Chondrocyte (in vitro differentiated cells): ENCODE results near the gene CLPTM1L. TPM values are rescaled to one million over a fixed set of nuclear protein-coding genes. Genes with fewer than 3 reads are reported as not detected.

Experiments used
- DNase-seq: peaks from one replicate; pipeline ENCODE4 v3.0.0; 2021; ENCODE audit warnings: mixed read lengths, low spot score
- H3K27ac Mint-ChIP-seq: one replicate; pipeline ENCODE4 v1.8.0; 2021; ENCODE audit warnings: mild to moderate bottlenecking, moderate library complexity, mixed read lengths; ENCODE audit not compliant: unreplicated experiment
- H3K27me3 Mint-ChIP-seq: 2 replicates; pipeline ENCODE4 v1.8.0; 2021; ENCODE audit warnings: low read depth, mixed read lengths
- H3K36me3 Mint-ChIP-seq: 2 replicates; pipeline ENCODE4 v1.8.0; 2021; ENCODE audit warnings: low read depth, mixed read lengths
- H3K4me1 Mint-ChIP-seq: 2 replicates; pipeline ENCODE4 v1.8.0; 2021; ENCODE audit warnings: low read depth, mild to moderate bottlenecking, mixed read lengths
- H3K4me3 Mint-ChIP-seq: one replicate; pipeline ENCODE4 v1.8.0; 2021; ENCODE audit warnings: mild to moderate bottlenecking, moderate library complexity, mixed read lengths; ENCODE audit not compliant: unreplicated experiment
- H3K9me3 Mint-ChIP-seq: 2 replicates; pipeline ENCODE4 v1.8.0; 2021; ENCODE audit warnings: low read depth, mixed read lengths
- CTCF ChIP-seq: fragments of 200-600 bp; sonication (generic); IDR thresholded peaks from 2 replicates; pipeline ENCODE4 v1.5.0; 2021; ENCODE audit warnings: antibody characterized with exemption, mild to moderate bottlenecking, moderate library complexity
- total RNA-seq: library from RNA; stranded (reverse); gene quantifications from 3 replicates; pipeline ENCODE4 v1.2.1, GENCODE V29; 2021

CLPTM1L gene
- total RNA-seq, 1 donor from 2014 or later, result 81.6 TPM

GRCh38 chr5:1299511-1299850 is 45.4 kb downstream of the CLPTM1L start:
- TF ChIP-seq CTCF, result no peak
- H3K27ac Mint-ChIP-seq, result no peak overlapping the region
- no peaks in the 10 kb centered on the region for H3K4me1 Mint-ChIP-seq
- peaks cover 12% of the 10 kb centered on the region for H3K9me3 Mint-ChIP-seq
- DNase-seq, result peak; percentile 88
- no peak overlapping the region for H3K4me3 Mint-ChIP-seq
- H3K36me3 Mint-ChIP-seq, result peaks cover 5% of the 10 kb centered on the region
- peaks cover 60% of the 10 kb centered on the region for H3K27me3 Mint-ChIP-seq

DNA sequence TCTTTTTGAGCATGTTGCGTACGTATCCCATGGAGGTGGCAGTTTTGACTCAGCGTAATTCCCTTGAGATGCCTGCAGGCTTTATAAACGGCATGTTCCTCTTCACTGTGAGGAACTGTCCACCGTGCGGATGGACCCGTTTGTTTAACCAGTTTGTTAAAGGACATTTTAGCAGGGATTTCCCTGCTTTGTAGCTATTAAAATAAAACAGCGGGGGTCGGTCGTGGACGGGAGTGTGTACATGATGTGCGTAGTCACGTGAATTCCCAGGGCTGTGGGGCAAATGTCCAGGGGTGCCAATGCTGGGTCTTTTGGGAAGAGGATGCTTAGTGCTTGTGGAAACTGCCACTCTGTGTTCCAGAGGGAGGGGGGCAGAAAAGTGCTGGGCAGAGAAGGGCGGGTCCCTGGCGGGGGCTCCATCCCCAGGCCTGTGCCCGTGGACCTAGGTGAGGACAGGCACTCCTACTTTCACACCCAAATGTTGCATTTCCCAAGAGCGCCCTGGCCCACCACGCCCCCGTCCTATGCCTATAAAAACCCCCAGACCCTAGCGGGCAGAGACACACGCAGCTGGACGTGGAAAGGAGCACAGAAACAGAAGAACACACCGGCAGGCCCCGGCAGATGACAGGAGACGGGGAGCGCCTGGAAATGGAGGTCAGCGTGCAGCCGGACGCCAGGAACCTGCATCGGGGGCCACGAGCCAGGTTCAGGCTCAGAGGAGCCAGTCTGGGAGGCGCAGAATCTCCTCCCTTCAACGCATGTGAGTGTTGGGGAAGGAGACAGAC is 46.0 kb downstream of the CLPTM1L start:
- no peak for DNase-seq
- H3K9me3 Mint-ChIP-seq, result peaks cover 11% of the 10 kb centered on the region
- H3K4me3 Mint-ChIP-seq, result no peak overlapping the region
- no peaks in the 10 kb centered on the region for H3K4me1 Mint-ChIP-seq
- H3K27me3 Mint-ChIP-seq, result peaks cover 55% of the 10 kb centered on the region
- TF ChIP-seq CTCF, result no peak
- peaks cover 4% of the 10 kb centered on the region for H3K36me3 Mint-ChIP-seq
- no peak overlapping the region for H3K27ac Mint-ChIP-seq

- no peak for TF ChIP-seq CTCF
- H3K27ac Mint-ChIP-seq, result no peak overlapping the region
- H3K9me3 Mint-ChIP-seq, result peaks cover 3% of the 10 kb centered on the region
- H3K27me3 Mint-ChIP-seq, result peaks cover 52% of the 10 kb centered on the region
- no peaks in the 10 kb centered on the region for H3K4me1 Mint-ChIP-seq
- no peak overlapping the region for H3K4me3 Mint-ChIP-seq
- no peak for DNase-seq
- peaks cover 2% of the 10 kb centered on the region for H3K36me3 Mint-ChIP-seq
Observed at GRCh38 chr5:1298067-1298551, 46.8 kb downstream of the CLPTM1L start.

GRCh38 chr5:1297243-1297642 is 47.7 kb downstream of the CLPTM1L start:
- Mint-ChIP-seq H3K4me3 (no peak overlapping the region), H3K4me1 (no peaks in the 10 kb centered on the region), H3K27me3 (peaks cover 50% of the 10 kb centered on the region), H3K27ac (no peak overlapping the region), H3K9me3 (no peaks in the 10 kb centered on the region), H3K36me3 (no peaks in the 10 kb centered on the region)
- no peak for TF ChIP-seq CTCF
- DNase-seq, result no peak

DNA sequence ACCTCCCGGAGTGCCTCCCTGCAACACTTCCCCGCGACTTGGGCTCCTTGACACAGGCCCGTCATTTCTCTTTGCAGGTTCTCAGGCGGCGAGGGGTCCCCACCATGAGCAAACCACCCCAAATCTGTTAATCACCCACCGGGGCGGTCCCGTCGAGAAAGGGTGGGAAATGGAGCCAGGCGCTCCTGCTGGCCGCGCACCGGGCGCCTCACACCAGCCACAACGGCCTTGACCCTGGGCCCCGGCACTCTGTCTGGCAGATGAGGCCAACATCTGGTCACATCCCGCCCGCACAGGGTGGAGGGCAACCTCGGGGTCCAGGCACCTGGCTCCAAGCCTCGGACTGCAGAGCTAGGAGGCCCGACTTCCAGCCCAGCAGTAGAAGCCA is 49.3 kb downstream of the CLPTM1L start:
- Mint-ChIP-seq H3K4me3 (no peak overlapping the region), H3K27ac (no peak overlapping the region), H3K36me3 (no peaks in the 10 kb centered on the region), H3K4me1 (no peaks in the 10 kb centered on the region), H3K27me3 (peaks cover 49% of the 10 kb centered on the region), H3K9me3 (no peaks in the 10 kb centered on the region)
- peak; percentile 93 for DNase-seq
- TF ChIP-seq CTCF, result no peak
